NCI-H2081 treated with DMSO at 0.1 percent for 48 hours (cell line): ENCODE data around the gene IL4I1.

ENCODE experiments used
- DNase-seq: peaks from one replicate; lab custom pipeline; 2025; lab: John Stamatoyannopoulos, UW

Gene IL4I1

DNA sequence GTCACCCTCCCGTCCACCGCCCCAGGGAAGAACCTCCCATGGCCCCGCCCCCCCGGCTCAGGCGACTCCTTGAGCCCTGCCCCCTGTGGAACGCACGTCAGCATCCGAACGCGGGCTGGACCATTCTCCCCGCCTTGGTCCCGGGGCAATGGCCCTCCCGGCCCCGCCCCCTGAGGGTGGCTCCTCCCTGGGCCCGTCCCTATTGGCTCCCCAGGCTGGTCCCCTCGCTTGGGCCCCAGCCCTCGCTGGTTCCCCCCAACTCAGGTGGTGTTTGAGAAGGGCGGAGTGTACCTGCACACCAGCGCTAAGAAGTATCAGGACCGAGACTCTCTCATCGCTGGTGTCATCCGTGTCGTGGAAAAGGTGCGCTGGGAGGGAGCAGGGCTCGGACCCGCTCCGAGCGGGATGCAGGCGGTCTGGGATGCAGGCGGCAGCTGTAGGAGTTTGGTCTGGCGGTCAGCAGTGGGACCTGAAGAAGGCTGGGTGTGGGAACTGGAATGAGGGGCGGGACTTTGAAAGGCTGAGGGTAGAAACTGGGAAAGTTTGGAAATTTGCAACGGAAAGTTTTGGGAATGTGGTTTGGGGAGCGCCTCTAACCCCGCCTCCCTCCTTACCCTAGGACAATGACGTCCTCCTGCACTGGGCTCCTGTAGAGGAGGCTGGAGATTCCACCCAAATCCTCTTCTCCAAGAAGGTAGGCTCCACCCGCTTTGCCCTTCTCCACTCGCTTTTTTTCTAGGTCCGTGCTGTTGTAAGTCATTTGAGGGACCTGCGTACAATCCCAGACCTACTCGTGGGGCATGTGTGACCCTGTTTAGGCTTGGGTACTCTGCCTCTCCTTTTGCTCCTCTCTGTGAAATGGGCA, 18.6 kb downstream of the IL4I1 start:
- DNase-seq: peak; percentile 55

- peak; percentile 98 for DNase-seq
Measured at GRCh38 chr19:49877020-49877878, 19.4 kb downstream of the IL4I1 start, which contains the start of the genes AKT1S1 and TBC1D17. TSS of gene AKT1S1 (minus strand) at chr19:49877355. CDS start at chr19:49873295, 4,060 bp downstream. TSS of gene TBC1D17 (plus strand) at chr19:49877702. CDS start at chr19:49877724, 22 bp downstream.

- peak; percentile 90 for DNase-seq
Measured at GRCh38 chr19:49876422-49877019, 20.2 kb downstream of the IL4I1 start.

- DNase-seq: no peak
Measured at GRCh38 chr19:49875857-49876421, 20.7 kb downstream of the IL4I1 start.

DNA sequence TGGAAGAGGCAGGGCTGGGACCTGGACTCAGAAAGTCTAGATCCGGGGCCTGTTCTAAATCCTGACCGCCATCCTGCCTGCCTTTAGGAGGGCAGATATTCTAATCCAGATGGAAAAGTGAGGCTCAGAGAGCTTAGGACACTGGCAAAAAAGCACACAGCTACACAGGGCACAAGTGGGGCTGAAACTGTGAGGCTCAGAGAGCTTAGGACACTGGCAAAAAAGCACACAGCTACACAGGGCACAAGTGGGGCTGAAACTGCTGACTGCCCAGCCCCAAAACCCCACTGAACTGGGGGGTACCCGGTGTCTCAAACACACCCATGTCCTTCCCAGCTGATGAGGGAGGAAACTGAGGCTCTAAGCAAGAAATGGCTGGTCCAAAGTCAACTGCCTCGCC, 21.5 kb downstream of the IL4I1 start:
- no peak for DNase-seq

- no peak for DNase-seq
Measured at GRCh38 chr19:49874503-49875157, 22.1 kb downstream of the IL4I1 start.

- no peak for DNase-seq
Measured at GRCh38 chr19:49873834-49874233, 22.9 kb downstream of the IL4I1 start.

DNA sequence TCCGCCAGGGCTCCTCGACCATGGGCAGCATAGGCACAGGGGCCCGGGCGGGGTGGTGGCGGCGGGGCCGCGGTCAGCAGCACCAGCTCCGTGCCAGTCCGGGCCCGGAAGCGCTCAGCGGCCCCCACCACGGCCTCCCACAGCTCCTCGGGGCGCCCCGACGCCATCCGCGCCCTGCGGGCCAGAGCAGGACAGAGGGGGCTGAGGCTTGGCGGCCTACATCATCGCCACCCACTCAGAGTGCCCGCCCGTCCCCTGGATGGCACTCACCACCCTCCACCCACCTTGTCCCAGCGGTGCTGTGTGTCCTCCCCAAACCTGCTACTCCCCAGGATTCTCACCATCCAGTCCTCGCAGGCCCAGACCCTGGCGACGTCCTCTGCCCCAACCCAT, 23.6 kb downstream of the IL4I1 start:
- no peak for DNase-seq

- no peak for DNase-seq
Measured at GRCh38 chr19:49872245-49873128, 24.2 kb downstream of the IL4I1 start.

DNA sequence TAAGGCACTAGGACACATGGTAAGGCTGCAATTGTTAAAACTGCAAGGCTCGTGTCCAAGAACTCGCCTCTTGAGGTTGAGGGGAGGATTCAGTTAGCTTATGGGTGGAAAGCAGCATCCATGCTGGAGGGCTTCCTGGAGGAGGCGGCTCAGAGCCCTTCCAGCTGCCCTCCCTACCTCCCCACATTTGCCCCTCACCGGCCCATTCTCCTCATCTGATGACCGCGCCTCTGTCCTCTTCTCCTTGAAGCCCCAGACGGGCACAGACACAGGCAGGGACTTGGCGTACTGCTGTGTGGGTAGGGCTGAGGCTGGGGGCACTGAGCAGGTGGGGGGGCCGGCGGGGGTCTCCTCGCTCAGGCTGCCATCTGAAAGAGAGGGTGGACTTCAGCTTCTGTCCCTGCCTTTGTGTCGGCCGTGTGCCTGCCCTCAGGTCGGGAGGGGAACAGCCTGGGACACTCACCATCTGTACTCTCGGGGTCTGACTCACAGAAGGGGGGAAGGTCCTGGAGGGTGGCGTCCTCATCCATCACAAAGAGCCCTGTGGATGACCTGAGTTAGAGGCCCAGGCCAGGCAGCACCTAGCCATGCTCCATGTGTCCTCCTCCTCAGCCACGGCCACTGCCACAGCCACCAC, 25.2 kb downstream of the IL4I1 start:
- DNase-seq: no peak

DNA sequence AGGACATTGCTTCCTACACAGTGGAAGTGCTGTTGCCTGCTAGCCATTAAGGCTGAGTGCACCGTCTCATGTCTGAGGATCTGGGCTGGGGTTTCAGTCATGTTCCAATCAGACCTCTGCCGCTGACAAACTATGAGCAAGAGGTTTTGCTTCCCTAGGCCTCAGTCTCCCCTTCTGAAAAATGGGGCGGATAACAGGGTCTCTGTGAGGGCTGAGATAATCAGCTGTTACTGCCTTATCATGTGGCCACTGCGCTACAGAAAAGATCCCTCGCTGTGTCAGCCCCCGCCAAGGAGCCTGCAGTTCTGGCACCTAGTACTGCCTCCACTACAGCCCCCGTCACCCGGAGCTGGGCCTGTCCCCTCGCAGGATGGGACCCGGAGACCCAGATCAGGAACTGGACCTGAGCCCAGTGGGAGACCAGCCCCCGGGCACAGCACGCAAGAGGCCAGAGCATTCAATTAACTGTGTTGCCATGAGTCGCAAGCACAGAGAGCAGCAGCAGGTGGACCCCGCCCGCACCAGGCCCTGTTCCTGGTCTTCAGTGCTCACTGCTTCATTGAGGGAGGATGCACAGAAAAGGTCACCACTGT, 26.3 kb downstream of the IL4I1 start:
- DNase-seq: no peak

GRCh38 chr19:49869484-49870308, 27.0 kb downstream of the IL4I1 start:
- peak; percentile 99 for DNase-seq

- DNase-seq: no peak
Measured at GRCh38 chr19:49869009-49869483, 27.6 kb downstream of the IL4I1 start.

- peak; percentile 56 for DNase-seq
Measured at GRCh38 chr19:49866933-49867782, 29.5 kb downstream of the IL4I1 start, which contains the start of gene PNKP. TSS of gene PNKP (minus strand) at chr19:49867576. CDS start at chr19:49867204, 372 bp downstream.

GRCh38 chr19:49864890-49865289, 31.8 kb downstream of the IL4I1 start:
- no peak for DNase-seq

DNA sequence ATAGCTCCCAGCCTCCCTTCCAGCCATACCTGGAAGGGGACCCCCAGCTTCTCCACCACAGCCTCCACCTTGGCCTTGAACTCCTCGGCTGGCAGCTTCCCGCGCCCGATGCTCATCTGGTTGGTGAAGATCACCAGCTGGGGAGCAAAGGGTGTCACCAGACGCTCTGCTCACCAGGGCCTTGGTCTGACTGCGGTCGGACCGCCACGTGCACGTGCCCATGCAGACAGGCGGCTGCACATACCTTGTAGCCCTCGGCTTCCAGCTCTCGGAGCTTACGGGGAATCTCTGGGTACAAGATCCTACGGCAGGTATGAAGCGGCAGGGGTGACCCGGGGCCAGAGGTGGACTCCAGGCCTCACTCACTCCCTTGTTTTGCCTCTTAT, 32.8 kb downstream of the IL4I1 start:
- DNase-seq: no peak

DNA sequence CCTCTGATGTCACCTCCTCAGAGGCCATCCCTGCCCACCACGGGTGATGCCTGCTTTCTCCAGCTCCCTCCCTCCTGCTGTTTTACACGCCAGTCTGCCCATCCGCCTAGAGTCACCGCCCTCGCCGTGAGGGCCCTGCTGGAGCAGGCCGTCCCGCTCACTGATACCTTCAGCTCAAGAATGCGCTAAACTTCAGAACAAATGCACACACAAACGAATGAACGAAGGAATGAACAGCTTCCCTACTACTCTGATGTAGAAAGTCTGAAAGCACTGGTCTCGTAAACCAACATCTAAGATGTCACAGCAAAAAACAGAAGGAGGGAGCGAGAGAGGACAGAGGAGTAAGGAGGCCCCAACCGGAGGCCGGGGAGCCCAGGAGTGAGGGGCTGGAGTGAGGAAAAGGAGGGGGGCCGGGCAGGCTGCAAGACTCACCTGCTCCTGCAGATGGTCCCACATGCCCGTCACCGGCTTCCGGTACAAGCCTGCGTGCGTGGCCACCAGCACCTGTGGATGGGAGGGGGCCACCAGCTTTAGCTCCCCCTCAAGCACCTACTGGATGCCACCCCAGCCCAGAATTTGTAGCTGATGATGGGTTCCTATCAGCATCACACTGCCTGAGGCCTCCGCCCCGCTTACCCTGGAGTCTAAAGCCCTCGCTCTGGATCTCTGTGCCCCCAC, 33.3 kb downstream of the IL4I1 start:
- no peak for DNase-seq
